Esophagus squamous epithelium (tissue), 5 donors: Measurements from ENCODE around the gene CLCN1. TPM values are rescaled to one million over a fixed set of nuclear protein-coding genes. Genes with fewer than 3 reads are reported as not detected.

Experiments used
- DNase-seq: peaks from one replicate; lab custom pipeline; 2025; lab: John Stamatoyannopoulos, UW
- H3K27ac ChIP-seq, 4 donors: fragments of 200-600 bp; sonication (generic); one replicate each; pipeline ENCODE4 v1.5.1; 2016 to 2019; ENCODE audit warnings: mild to moderate bottlenecking in 1 of 4
- H3K27me3 ChIP-seq, 4 donors: fragments of 200-600 bp; sonication (generic); 1 replicate in 3 of 4; 2 replicates in 1 of 4; pipeline versions ENCODE4 v1.5.1 to v1.6.0; 2017 to 2021; ENCODE audit warnings: antibody characterized with exemption in 1 of 4
- H3K36me3 ChIP-seq, 3 donors: fragments of 200-600 bp; sonication (generic); one replicate each; pipeline ENCODE4 v1.5.1; 2016 to 2019
- H3K4me1 ChIP-seq, 3 donors: fragments of 200-600 bp; sonication (generic); one replicate each; pipeline ENCODE4 v1.5.1; 2017 to 2019
- H3K4me3 ChIP-seq, 4 donors: fragments of 200-600 bp; sonication (generic); 1 replicate in 3 of 4; 2 replicates in 1 of 4; pipeline ENCODE4 v1.5.1; 2016 to 2019; ENCODE audit warnings: mild to moderate bottlenecking in 2 of 4, moderate library complexity in 1 of 4
- H3K9me3 ChIP-seq, 3 donors: fragments of 200-600 bp; sonication (generic); one replicate each; pipeline ENCODE4 v1.5.1; 2016 to 2019
- CTCF ChIP-seq, 6 experiments: fragments of 450-650 bp in 4 of 6; fragments of 200-600 bp in 2 of 6; sonication (generic) in 2 of 6; IDR thresholded peaks; one replicate each; pipeline ENCODE4 v1.5.1; 2016 to 2019; ENCODE audit warnings: antibody characterized with exemption in 6 of 6, mild to moderate bottlenecking in 4 of 6, moderate library complexity in 4 of 6
- POLR2A ChIP-seq, 4 donors: fragments of 450-650 bp; IDR thresholded peaks; one replicate each; pipeline ENCODE4 v1.6.1; 2017; ENCODE audit warnings: antibody characterized with exemption in 4 of 4, mild to moderate bottlenecking in 4 of 4, moderate library complexity in 3 of 4
- WGBS, 2 donors: methylation state at CpG; one replicate each; pipeline ENCODE4 v1.1.5; 2018; 5-methylcytosine and 5-hydroxymethylcytosine counted together
- intact Hi-C: fragments of 100-400 bp; cut with DNase I; formaldehyde crosslinking; loops from one replicate; pipeline ENCODE4 v1.15.0; 2022
- total RNA-seq, 4 donors: library from RNA; depleted of rRNA; stranded (reverse); fragments of >200 nt; gene quantifications; one replicate each; pipeline ENCODE4 v1.1.0, GENCODE V29; 2016
- donor health status: DM: yes; HTN: yes; CAD: no.

The CLCN1 gene
- total RNA-seq, 4 donors from 2014 or later, result under 0.01 to 0.91 (median 0.13) TPM; not detected in 1

GRCh38 chr7:143388491-143389101 is 72.7 kb downstream of the CLCN1 start:
- DNase-seq, result no peak
- no peak overlapping the region for H3K4me3 ChIP-seq
- H3K27me3 ChIP-seq, result no peaks in the 10 kb centered on the region
- no peaks in the 10 kb centered on the region for H3K9me3 ChIP-seq
- intact Hi-C loops, result no loop called here
- TF ChIP-seq CTCF (IDR thresholded peaks at IDR 0.05) (no peak), POLR2A (IDR thresholded peaks at IDR 0.05) (no peak)
- peak overlapping the region; percentile 13 to 100 (median 96) for H3K27ac ChIP-seq
- WGBS, 2 donors, result 60 to 95% methylated on average over 2 to 14 of the region's 28 CpGs
- peaks cover 21 to 72% (median 34%) of the 10 kb centered on the region in 3 donors for H3K36me3 ChIP-seq
- peaks cover 49 to 100% (median 62%) of the 10 kb centered on the region in 3 donors for H3K4me1 ChIP-seq

DNA sequence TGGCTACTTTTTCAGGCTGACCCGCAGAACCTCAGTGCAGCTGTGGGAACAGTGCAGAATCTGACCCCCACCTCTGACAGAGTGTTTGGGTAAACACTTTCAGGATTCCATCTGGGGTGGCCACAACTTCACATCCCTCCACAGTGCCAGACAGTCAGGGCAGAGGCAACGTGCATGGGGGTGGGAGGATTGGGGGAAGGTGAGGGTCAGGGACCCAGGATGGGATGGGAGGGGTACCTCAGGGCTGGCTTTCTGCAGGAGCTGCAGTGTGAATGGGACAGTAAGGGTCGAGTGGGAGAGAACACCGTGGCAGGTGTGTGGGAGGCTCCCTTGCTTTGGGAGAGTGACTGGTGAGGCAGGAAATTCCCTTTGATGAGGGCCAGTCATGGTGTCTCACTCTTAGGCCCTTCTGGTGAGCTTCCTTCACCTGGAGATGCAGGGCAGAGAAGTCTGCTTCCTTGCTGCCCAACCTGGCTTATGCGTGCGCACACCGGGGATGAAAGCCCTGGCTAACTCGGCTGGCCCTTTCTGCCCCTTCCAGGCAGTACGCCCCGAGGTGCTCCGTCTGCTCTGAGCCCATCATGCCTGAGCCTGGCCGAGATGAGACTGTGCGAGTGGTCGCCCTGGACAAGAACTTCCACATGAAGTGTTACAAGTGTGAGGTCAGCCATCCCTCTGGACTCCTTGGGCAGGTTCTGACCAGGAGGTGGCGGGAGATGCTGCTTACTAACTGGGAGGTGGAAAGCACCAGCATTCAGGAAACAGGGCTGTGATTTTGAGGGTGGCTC is 73.6 kb downstream of the CLCN1 start:
- no peak for DNase-seq
- peaks cover 21 to 79% (median 34%) of the 10 kb centered on the region in 3 donors for H3K36me3 ChIP-seq
- TF ChIP-seq POLR2A (IDR thresholded peaks at IDR 0.05) (no peak), CTCF (IDR thresholded peaks at IDR 0.05) (no peak)
- H3K27ac ChIP-seq, result peak overlapping the region; percentile 70 to 100 (median 96)
- no peaks in the 10 kb centered on the region for H3K9me3 ChIP-seq
- peaks cover 45 to 97% (median 53%) of the 10 kb centered on the region in 3 donors for H3K4me1 ChIP-seq
- intact Hi-C loops, result no loop called here
- no peaks in the 10 kb centered on the region for H3K27me3 ChIP-seq
- 19 to 57% methylated on average over 2 to 6 of the region's 15 CpGs for WGBS, 2 donors
- no peak overlapping the region for H3K4me3 ChIP-seq

DNA sequence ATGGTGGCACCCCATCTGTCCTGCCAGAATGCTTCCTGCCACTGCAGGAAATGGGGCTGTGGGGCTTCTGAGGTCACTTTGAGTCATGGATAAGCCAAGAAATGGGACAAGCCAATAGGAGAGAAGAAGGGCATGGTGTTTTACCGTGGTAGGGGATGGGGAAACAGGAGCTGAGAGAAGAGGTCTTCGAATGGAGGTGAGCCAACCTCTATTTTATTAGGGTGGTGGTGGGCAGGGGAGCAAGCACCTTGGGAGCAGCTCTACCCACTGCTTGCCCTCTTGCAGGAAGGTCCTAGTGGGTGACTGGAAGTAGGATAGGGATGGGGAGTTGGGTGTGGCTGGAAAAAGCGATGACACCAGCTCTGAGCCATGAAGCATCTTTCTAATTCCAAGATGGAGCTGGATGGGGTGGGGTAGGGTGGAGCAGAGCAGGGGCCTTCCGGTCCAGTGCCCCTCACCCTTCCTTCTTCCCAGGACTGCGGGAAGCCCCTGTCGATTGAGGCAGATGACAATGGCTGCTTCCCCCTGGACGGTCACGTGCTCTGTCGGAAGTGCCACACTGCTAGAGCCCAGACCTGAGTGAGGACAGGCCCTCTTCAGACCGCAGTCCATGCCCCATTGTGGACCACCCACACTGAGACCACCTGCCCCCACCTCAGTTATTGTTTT is 74.3 kb downstream of the CLCN1 start:
- Histone ChIP-seq H3K27me3 (no peaks in the 10 kb centered on the region), H3K36me3 (peaks cover 21 to 86% (median 34%) of the 10 kb centered on the region in 3 donors), H3K4me3 (no peak overlapping the region), H3K27ac (peak overlapping the region; percentile 70 to 100 (median 91)), H3K4me1 (peaks cover 45 to 95% (median 47%) of the 10 kb centered on the region in 3 donors), H3K9me3 (no peaks in the 10 kb centered on the region)
- DNase-seq, result no peak
- 78 to 90% methylated on average over 3 to 9 of the region's 10 CpGs for WGBS, 2 donors
- no peak for TF ChIP-seq POLR2A (IDR thresholded peaks at IDR 0.05)
- TF ChIP-seq CTCF (IDR thresholded peaks at IDR 0.05), result no peak
- intact Hi-C loops, result no loop called here

DNA sequence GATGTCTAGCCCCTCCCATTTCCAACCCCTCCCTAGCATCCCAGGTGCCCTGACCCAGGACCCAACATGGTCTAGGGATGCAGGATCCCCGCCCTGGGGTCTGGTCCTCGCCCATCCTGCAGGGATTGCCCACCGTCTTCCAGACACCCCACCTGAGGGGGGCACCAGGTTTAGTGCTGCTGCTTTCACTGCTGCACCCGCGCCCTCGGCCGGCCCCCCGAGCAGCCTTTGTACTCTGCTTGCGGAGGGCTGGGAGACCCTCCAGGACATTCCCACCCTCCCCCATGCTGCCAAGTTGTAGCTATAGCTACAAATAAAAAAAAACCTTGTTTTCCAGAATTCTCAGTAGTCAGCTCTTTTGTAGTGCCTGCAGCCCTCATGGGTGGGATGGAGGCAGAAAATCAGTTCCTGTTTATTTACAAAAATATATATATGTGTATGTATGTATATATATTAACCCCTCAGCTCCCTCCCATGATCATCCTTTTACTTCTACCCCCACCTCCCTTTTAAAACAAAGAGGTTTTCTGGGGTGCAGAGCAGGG is 74.9 kb downstream of the CLCN1 start:
- intact Hi-C loops, result no loop called here
- no peak for TF ChIP-seq POLR2A (IDR thresholded peaks at IDR 0.05)
- no peak for TF ChIP-seq CTCF (IDR thresholded peaks at IDR 0.05)
- H3K36me3 ChIP-seq, result peaks cover 21 to 92% (median 34%) of the 10 kb centered on the region in 3 donors
- no peak for DNase-seq
- H3K4me3 ChIP-seq, result peak overlapping the region in 1 of 4 donors; percentile 25
- WGBS, 2 donors, result 87 to 89% methylated on average over 8 to 9 of the region's 9 CpGs
- peak overlapping the region; percentile 70 to 100 (median 91) for H3K27ac ChIP-seq
- H3K9me3 ChIP-seq, result no peaks in the 10 kb centered on the region
- peaks cover 45 to 95% (median 45%) of the 10 kb centered on the region in 3 donors for H3K4me1 ChIP-seq
- no peaks in the 10 kb centered on the region for H3K27me3 ChIP-seq
